AG04449 (cell line): ENCODE results near the gene RNF187.

Source experiments
- CTCF ChIA-PET: fragments of 350-600 bp; formaldehyde crosslinking; extraction: SDS; loops from one replicate; lab custom pipeline; 2021; ENCODE audit warnings: antibody characterized with exemption; lab: Yijun Ruan, JAX
- POLR2A ChIA-PET: fragments of 400-600, 350-600 bp; formaldehyde crosslinking; extraction: SDS; loops from one replicate; lab custom pipeline; 2020; ENCODE audit warnings: antibody characterized with exemption, inconsistent platforms; lab: Yijun Ruan, JAX
- DNase-seq: peaks from one replicate; pipeline ENCODE4 v3.0.0-alpha.2; 2010; ENCODE audit warnings: low read depth, low spot score
- H3K4me3 ChIP-seq: 2 replicates; pipeline ENCODE4 v1.5.1; 2011; ENCODE audit warnings: low read depth, mild to moderate bottlenecking, control low read depth, low read length
- TF ChIP-seq, protein P1 (sequence below): IDR thresholded peaks from one replicate; pipeline ENCODE4 v1.5.1; 2011; ENCODE audit warnings: mild to moderate bottlenecking, moderate library complexity, low read length, control low read depth, inconsistent platforms; ENCODE audit not compliant: insufficient read depth; ENCODE audit errors: missing control alignments

RNF187 gene

DNA sequence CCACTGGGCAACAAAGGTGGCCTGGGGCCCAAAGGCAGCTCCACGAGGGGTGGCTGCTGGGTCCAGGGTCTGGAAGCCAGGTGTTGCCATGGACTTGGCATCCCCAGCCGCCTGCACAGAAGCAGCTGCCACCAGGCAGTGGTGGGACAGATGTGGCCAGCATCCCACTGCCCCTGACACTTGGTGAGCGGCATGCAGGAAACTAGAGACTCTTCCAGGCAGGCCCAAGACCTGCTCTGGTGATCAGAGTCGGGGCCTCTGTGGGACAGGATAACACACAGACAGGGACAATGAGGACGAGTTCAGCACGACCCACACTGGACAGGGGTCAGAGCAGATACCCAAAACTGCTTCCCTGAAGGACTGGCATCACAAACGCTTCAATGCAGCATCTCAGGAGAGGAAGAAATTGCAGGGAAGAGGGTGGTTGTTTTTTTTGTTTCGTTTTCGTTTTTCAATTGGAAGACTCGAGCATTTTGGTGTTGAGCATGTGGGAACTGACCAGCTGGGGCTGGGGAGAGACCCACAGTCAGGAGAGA lies 34.1 kb upstream of the RNF187 start:
- TF ChIP-seq, protein P1, sequence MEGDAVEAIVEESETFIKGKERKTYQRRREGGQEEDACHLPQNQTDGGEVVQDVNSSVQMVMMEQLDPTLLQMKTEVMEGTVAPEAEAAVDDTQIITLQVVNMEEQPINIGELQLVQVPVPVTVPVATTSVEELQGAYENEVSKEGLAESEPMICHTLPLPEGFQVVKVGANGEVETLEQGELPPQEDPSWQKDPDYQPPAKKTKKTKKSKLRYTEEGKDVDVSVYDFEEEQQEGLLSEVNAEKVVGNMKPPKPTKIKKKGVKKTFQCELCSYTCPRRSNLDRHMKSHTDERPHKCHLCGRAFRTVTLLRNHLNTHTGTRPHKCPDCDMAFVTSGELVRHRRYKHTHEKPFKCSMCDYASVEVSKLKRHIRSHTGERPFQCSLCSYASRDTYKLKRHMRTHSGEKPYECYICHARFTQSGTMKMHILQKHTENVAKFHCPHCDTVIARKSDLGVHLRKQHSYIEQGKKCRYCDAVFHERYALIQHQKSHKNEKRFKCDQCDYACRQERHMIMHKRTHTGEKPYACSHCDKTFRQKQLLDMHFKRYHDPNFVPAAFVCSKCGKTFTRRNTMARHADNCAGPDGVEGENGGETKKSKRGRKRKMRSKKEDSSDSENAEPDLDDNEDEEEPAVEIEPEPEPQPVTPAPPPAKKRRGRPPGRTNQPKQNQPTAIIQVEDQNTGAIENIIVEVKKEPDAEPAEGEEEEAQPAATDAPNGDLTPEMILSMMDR, result no peak
- no peak overlapping the region for H3K4me3 ChIP-seq
- POLR2A ChIA-PET, result no interaction called here
- DNase-seq, result no peak
- CTCF ChIA-PET, result interaction anchor here (1.4 kb wide), 1 partner anchor 48 kb away, joined by 4 read pairs; no protein-coding TSS in a partner anchor

DNA sequence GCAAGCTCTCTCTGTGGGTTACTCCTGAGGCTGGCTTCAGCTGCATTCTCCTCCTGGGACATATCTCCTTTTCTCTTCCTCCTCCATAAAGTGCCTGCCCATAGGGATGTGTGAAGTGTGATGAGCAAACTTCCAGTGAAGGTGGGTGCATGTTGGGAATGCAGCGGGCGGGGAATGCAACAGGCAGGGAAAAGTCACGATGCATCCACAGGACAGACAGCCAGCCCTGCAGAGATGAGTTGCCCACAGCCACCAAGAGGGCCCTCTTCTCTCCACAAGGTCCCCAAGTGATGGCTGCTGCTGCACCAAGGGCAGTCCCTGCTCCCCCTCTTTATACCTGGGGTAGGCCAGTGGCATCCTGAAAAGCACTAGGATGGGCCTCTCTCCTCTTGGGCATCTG lies 33.6 kb upstream of the RNF187 start:
- TF ChIP-seq, protein P1, result no peak
- no peak overlapping the region for H3K4me3 ChIP-seq
- no peak for DNase-seq
- POLR2A ChIA-PET, result no interaction called here
- CTCF ChIA-PET, result interaction anchor here (1.4 kb wide), 1 partner anchor 47 kb away, joined by 4 read pairs; no protein-coding TSS in a partner anchor

DNA sequence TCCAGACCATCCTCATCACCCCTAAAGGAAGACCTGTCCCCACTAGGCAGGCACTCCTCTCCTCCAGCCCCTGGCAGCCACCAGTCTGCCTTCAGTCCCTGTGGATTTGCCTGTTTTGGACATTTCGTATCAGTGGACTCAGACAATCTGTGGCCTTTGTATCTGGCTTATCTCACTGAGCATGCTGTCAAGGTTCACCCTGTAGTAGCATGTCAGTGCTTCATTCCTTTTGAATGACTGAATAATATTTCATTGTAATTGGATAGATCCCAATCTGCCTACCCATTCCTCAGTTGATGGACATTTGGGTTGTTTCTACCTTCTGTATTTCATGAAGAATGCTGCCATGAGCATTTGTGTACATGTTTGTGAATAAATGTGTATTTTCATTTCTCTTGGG lies 32.9 kb upstream of the RNF187 start:
- H3K4me3 ChIP-seq, result no peak overlapping the region
- DNase-seq, result no peak
- ChIA-PET POLR2A (no interaction called here), CTCF (interaction anchor here (1.5 kb wide), 1 partner anchor 13 kb away, joined by 4 read pairs; no protein-coding TSS in a partner anchor)
- TF ChIP-seq, protein P1, result no peak

DNA sequence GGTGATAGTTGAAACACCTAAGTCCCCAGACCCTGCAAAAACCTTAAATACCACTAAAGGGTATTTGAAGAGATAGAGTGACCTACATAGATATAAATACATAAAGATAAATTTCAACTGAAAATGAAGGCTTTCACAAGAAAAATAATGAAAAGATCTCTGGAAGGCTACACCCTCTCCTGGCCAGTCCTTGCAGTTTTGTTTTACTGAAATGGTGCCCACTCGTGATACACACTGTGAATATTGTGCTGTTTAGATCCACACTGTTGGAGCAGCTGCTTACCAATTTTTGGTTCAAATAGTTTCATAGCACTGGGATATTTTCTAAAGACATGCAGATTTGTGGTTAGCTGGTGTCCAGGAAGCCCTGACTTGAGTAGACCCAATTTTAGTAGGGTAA lies 31.5 kb upstream of the RNF187 start:
- H3K4me3 ChIP-seq, result no peak overlapping the region
- POLR2A ChIA-PET, result no interaction called here
- DNase-seq, result no peak
- CTCF ChIA-PET, result interaction anchor here (1.3 to 1.6 kb wide), 4 partner anchors 14 to 325 kb away, joined by 4 to 6 read pairs (median 5); no protein-coding TSS in a partner anchor
- TF ChIP-seq, protein P1, result peak; percentile 3

DNA sequence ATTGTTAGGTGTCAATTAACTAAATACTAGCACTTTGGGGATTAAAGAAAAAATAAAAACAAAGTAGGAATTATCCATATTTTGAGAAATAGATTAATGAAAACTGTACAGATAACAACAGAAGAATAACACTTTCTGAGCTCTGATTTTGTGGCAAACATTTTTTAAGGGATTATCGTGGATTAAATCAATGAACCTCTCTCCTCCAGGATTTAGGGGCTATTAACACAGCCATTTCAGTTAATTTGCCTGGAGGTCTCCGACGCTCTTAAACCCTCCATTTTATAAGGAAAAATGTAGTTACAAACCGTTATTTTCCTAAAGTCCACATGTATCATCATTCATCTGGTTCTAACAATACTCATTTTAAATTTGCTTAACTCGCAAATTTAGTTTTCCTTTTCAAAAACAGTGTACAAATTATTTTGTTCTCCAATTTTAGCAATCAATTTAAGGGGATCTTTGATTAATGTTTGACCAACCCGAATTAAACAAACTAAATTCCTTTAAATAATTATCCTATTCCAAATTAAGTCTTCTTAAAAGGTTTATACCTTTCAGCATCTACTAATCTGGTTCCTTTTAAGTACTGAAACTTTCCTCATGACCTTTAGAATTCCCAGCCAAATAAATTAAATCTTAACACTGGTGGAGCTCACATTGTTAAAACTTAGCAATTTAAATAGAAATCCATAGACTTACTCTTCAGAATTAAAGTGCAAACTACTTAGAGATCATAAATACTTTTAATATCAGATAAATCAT lies 30.7 kb upstream of the RNF187 start:
- POLR2A ChIA-PET, result no interaction called here
- CTCF ChIA-PET, result interaction anchor here (0.6 to 1.6 kb wide), 6 partner anchors 30 to 326 kb away, joined by 3 to 6 read pairs (median 4); no protein-coding TSS in a partner anchor
- TF ChIP-seq, protein P1, result no peak
- peak overlapping the region; percentile 69 for H3K4me3 ChIP-seq
- no peak for DNase-seq

DNA sequence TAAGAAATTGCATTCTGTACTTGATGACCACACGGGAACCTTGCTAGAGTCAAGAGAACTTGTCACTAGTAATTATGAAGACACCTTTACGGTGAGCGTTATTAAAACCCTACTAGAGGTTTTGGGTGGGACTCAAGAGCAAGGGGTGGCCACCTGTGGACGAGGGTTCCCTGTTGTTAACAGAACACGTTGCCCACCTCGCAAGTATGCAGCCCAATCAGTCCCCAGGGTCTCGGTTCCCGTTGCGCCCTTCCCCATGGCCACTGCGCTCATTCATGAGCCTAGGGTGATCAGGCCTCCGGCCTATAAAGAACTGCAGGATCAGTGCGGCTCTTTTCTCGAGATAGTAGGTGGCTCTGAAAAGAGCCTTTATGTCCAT lies 30.2 kb upstream of the RNF187 start:
- CTCF ChIA-PET, result interaction anchor here (0.6 to 1.5 kb wide), 7 partner anchors 28 to 242 kb away, joined by 3 to 5 read pairs (median 3); partner anchors contain the start of gene RNF187
- DNase-seq, result no peak
- TF ChIP-seq, protein P1, result no peak
- H3K4me3 ChIP-seq, result peak overlapping the region; percentile 69
- POLR2A ChIA-PET, result interaction anchor here (0.8 to 1.7 kb wide), 3 partner anchors 8 to 254 kb away, joined by 4 to 7 read pairs (median 5); no protein-coding TSS in a partner anchor
